HCT116 (cell line): ENCODE results near the gene KLC4. TPM values are rescaled to one million over a fixed set of nuclear protein-coding genes. Genes with fewer than 3 reads are reported as not detected.

Experiments
- ATAC-seq: fragments of 200-7000 bp; cut with Tn5 transposase; 2 replicates; pipeline ENCODE4 v1.9.1; 2020; ENCODE audit warnings: mild to moderate bottlenecking, moderate library complexity
- BruUV-seq: library from RNA; stranded (reverse); fragments of 400-500 nt; replicated peaks from 2 replicates; lab custom pipeline; 2021; lab: Mats Ljungman, UMichigan
- CTCF ChIA-PET: fragments of 300-600 bp; sonication (Branson Sonifier 250); formaldehyde crosslinking; loops from one replicate; lab custom pipeline; 2021; ENCODE audit warnings: antibody characterized with exemption; lab: Charles Lee
- POLR2A ChIA-PET: fragments of 300-600, 350-600 bp; sonication (Branson Sonifier 250); formaldehyde crosslinking; loops from one replicate; lab custom pipeline; 2021; ENCODE audit warnings: antibody characterized with exemption; lab: Charles Lee
- RAD21 ChIA-PET, 2 experiments: fragments of 300-600 bp; sonication (Branson Sonifier 250); formaldehyde crosslinking; loops; one replicate each; lab custom pipeline; 2023; ENCODE audit warnings: low total read pairs in 2 of 2; ENCODE audit not compliant: uncharacterized antibody in 2 of 2, unreplicated experiment in 2 of 2, low non-redundant PET in 1 of 2; lab: Charles Lee
- DNase-seq: peaks from one replicate; pipeline ENCODE4 v3.0.0-alpha.2; 2010; ENCODE audit warnings: low read depth, low spot score
- H2AFZ ChIP-seq: fragments of 200-600 bp; shearing (Covaris generic), sonication (generic); 2 replicates; pipeline ENCODE4 v1.6.1; 2017; ENCODE audit warnings: low read depth, mixed run types, mixed read lengths, antibody characterized with exemption, low read length; ENCODE audit not compliant: poor library complexity, severe bottlenecking
- H3K27ac ChIP-seq: 2 replicates; pipeline ENCODE4 v1.5.1; 2012; ENCODE audit warnings: low read depth, low read length
- H3K27me3 ChIP-seq: fragments of 200-600 bp; sonication (generic); 2 replicates; pipeline ENCODE4 v1.6.1; 2016; ENCODE audit warnings: mixed run types, low read length, mixed read lengths; ENCODE audit not compliant: insufficient read depth
- H3K36me3 ChIP-seq, 2 experiments: fragments of 200-500 bp in 1 of 2; fragments of 200-600 bp in 1 of 2; sonication (Bioruptor generic) in 1 of 2; sonication (generic) in 1 of 2; 2 replicates each; pipeline versions ENCODE4 v1.5.1 to v1.6.1; 2014 to 2016; ENCODE audit warnings: low read length in 2 of 2, inconsistent platforms in 1 of 2, mixed read lengths in 1 of 2, mixed run types in 1 of 2; ENCODE audit not compliant: insufficient read depth in 2 of 2, control insufficient read depth in 1 of 2
- H3K4me1 ChIP-seq, 2 experiments: fragments of 200-600 bp in 1 of 2; sonication (generic) in 1 of 2; 2 replicates each; pipeline versions ENCODE4 v1.5.1 to v1.6.1; 2012 to 2017; ENCODE audit warnings: low read length in 2 of 2, inconsistent platforms in 1 of 2, mild to moderate bottlenecking in 1 of 2, mixed read lengths in 1 of 2, mixed run types in 1 of 2, moderate library complexity in 1 of 2; ENCODE audit not compliant: insufficient read depth in 2 of 2, control insufficient read depth in 1 of 2
- H3K4me2 ChIP-seq: fragments of 200-600 bp; sonication (generic); 2 replicates; pipeline ENCODE4 v1.6.1; 2017; ENCODE audit warnings: mixed run types, low read length, mixed read lengths
- H3K4me3 ChIP-seq, 2 experiments: fragments of 200-600 bp in 1 of 2; sonication (generic) in 1 of 2; replicated peaks in 1 of 2; 2 replicates each; pipeline ENCODE4 v1.5.1; 2011 to 2016; ENCODE audit warnings: low read length in 2 of 2, control low read depth in 1 of 2, low read depth in 1 of 2, mild to moderate bottlenecking in 1 of 2, mixed read lengths in 1 of 2, mixed run types in 1 of 2
- H3K79me2 ChIP-seq: fragments of 200-600 bp; sonication (generic); 2 replicates; pipeline ENCODE4 v1.6.1; 2017; ENCODE audit warnings: mild to moderate bottlenecking, mixed run types, low read length, moderate library complexity, mixed read lengths; ENCODE audit not compliant: insufficient read depth
- H3K9ac ChIP-seq: fragments of 200-600 bp; sonication (generic); 2 replicates; pipeline ENCODE4 v1.6.1; 2016; ENCODE audit warnings: low read length, mixed read lengths
- H3K9me2 ChIP-seq: fragments of 200-600 bp; sonication (generic), shearing (Covaris generic); 2 replicates; pipeline ENCODE4 v1.6.1; 2017; ENCODE audit warnings: mixed run types, mild to moderate bottlenecking, moderate library complexity; ENCODE audit not compliant: insufficient read depth
- H3K9me3 ChIP-seq, 2 experiments: fragments of 200-500 bp in 1 of 2; fragments of 200-600 bp in 1 of 2; sonication (Bioruptor generic) in 1 of 2; sonication (generic) in 1 of 2; 2 replicates each; pipeline ENCODE4 v1.6.1; 2014 to 2017; ENCODE audit warnings: low read length in 2 of 2, mixed read lengths in 2 of 2, inconsistent platforms in 1 of 2, low read depth in 1 of 2, mild to moderate bottlenecking in 1 of 2, mixed run types in 1 of 2, moderate library complexity in 1 of 2; ENCODE audit not compliant: control insufficient read depth in 1 of 2, insufficient read depth in 1 of 2
- H4K20me1 ChIP-seq: fragments of 200-600 bp; sonication (generic), shearing (Covaris generic); 2 replicates; pipeline ENCODE4 v1.6.1; 2017; ENCODE audit warnings: mixed run types, mild to moderate bottlenecking, moderate library complexity; ENCODE audit not compliant: insufficient read depth
- EGR1 ChIP-seq: IDR thresholded peaks from 2 replicates; pipeline ENCODE4 v1.6.1; 2012; ENCODE audit warnings: low read depth
- FOSL1 ChIP-seq: IDR thresholded peaks from 2 replicates; pipeline ENCODE4 v1.6.1; 2012; ENCODE audit warnings: low read depth
- POLR2AphosphoS5 ChIP-seq: IDR thresholded peaks from 2 replicates; pipeline ENCODE4 v1.6.1; 2011; ENCODE audit warnings: mild to moderate bottlenecking, low read depth, low read length, moderate library complexity
- RAD21 ChIP-seq: IDR thresholded peaks from 2 replicates; pipeline ENCODE4 v1.6.1; 2012; ENCODE audit warnings: low read depth, mild to moderate bottlenecking
- SP1 ChIP-seq: IDR thresholded peaks from 2 replicates; pipeline ENCODE4 v1.6.1; 2012; ENCODE audit warnings: low read depth
- intact Hi-C: fragments of 100-400 bp; cut with micrococcal nuclease; formaldehyde crosslinking; loops from 2 replicates; pipeline ENCODE4 v1.10.0; 2022
- total RNA-seq: library from RNA; stranded (reverse); gene quantifications from one replicate; pipeline ENCODE4 v1.2.1, GENCODE V29; 2021; ENCODE audit not compliant: unreplicated experiment

Gene KLC4
- total RNA-seq, 1 experiment from 2014 or later, result 16.2 TPM

GRCh38 chr6:43075670-43076463 lies 16.4 kb downstream of the KLC4 start, which contains the start of gene PTK7:
TSS of gene PTK7 (plus strand) at chr6:43076314. CDS start at chr6:43076489, 175 bp downstream.
- intact Hi-C loops, result loop anchor here (5.0 kb wide), 1 partner anchor 46 kb away; no protein-coding TSS in a partner anchor
- Histone ChIP-seq H2AFZ (no peak within 1 kb of the TSS), H3K4me2 (peak within 1 kb of the TSS; percentile 82)
- TF ChIP-seq EGR1 (0 out of 2 replicates have a peak, but pooled peaks have one; percentile 64), RAD21 (no peak), FOSL1 (no peak), POLR2AphosphoS5 (peak; percentile 67), SP1 (no peak)
- TF ChIP-seq, all 23 proteins: peak for 2
- ATAC-seq (peak; percentile 80), DNase-seq (no peak)
- H3K79me2 ChIP-seq, result peaks cover 42% of the 10 kb centered on the region
- peaks cover 17 to 27% of the 10 kb centered on the region in 2 experiments for H3K4me1 ChIP-seq
- peak within 1 kb of the TSS; percentile 89 to 98 for H3K4me3 ChIP-seq
- no peaks in the 10 kb centered on the region for H3K9me3 ChIP-seq
- no peaks in the 10 kb centered on the region for H3K27me3 ChIP-seq
- no peaks in the 10 kb centered on the region for H4K20me1 ChIP-seq
- CTCF ChIA-PET, result interaction anchor here (1.6 to 3.0 kb wide), 2 partner anchors 17 to 68 kb away, joined by 5 to 10 read pairs; partner anchors contain the start of genes KLC4 and MRPL2
- RAD21 ChIA-PET, result interaction anchor here in 1 of 2 experiments (0.7 to 1.0 kb wide), 2 partner anchors 22 to 50 kb away, joined by 3 read pairs; partner anchors contain the start of gene CUL7
- TSS peak; percentile 27 for BruUV-seq
- POLR2A ChIA-PET, result interaction anchor here (0.7 to 2.0 kb wide), 3 partner anchors 14 to 92 kb away, joined by 3 to 8 read pairs (median 5); partner anchors contain the start of genes CUL7 and PPP2R5D
- H3K36me3 ChIP-seq, result no peaks in the 10 kb centered on the region; a peak in 1 of 4 replicates
- peak within 1 kb of the TSS; percentile 95 for H3K9ac ChIP-seq
- peak within 1 kb of the TSS; percentile 86 for H3K27ac ChIP-seq
- no peaks in the 10 kb centered on the region for H3K9me2 ChIP-seq
